HG03457 (cell line): ENCODE results near the gene KCNK1.
"Not testable (repeated sequence)": the region's sequence is repeated elsewhere in the genome, so short reads cannot be mapped to it uniquely, and the experiment has no call there.

ENCODE experiments used
- ATAC-seq: cut with Tn5 transposase; IDR thresholded peaks from one replicate; pipeline ENCODE4 v1.9.1; 2021; ENCODE audit warnings: moderate number of reproducible peaks; ENCODE audit not compliant: unreplicated experiment

KCNK1 gene

DNA sequence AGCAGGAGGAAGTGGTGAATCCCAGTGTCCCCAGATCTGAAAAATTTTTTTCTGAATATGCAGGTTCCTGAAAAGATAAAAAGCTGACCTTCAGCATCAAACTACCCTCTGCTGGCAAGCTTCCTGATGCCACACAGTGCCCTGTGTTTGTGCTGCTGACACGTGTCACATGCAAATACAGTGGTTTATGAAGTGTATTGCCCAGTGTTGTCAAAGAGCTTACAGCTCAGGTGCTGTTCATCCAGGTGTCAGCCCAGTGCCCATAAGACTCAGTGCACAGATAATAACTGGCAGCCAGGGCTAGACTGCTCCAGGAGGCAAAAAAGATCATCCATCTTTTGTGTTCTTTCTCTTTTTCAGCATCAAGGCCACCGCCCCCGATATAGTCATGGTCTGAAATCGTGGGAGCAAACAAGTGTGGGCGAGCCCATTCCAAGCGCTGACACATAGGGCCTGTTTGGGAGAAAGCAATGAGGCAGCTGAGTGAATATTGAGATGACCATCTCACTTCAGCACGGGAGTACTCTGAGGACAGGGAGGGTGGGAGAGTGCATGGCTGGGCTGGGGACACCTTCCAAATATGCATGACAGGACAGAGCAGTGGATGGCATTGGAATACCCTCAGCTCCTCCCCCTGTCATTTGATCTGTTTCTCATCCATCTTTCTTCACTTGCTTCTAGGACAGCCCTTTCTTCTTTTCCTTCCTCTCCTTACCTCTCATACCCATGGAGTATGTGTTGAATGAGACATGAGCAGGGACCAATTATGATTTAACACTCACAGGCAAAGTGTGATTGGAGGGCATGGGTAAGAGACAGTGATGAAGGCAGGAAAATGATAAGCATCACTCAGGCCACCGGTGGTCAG, 6.4 kb upstream of the KCNK1 start:
- ATAC-seq: no peak

GRCh38 chr1:233608988-233609387, 4.9 kb upstream of the KCNK1 start:
- no peak for ATAC-seq

DNA sequence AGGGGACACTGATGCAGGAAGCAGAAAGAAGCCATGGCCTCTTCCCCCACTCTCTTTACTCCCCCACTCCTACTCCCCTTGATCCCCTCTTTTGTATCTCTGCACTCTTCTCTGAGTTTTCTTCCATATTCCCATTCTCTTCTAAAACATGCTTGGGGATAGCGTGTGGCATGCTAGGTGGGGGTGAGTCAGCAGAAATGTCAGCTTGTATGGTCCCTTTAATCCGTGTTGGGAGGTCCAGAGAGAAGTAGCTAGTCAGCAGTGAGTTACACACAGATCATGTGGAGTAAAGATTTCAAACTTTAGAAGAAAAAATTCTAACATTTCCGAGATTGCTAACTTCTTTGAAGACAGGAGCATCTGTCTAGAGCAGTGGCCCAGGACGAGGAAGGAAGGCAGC, 4.0 kb upstream of the KCNK1 start:
- ATAC-seq: no peak

DNA sequence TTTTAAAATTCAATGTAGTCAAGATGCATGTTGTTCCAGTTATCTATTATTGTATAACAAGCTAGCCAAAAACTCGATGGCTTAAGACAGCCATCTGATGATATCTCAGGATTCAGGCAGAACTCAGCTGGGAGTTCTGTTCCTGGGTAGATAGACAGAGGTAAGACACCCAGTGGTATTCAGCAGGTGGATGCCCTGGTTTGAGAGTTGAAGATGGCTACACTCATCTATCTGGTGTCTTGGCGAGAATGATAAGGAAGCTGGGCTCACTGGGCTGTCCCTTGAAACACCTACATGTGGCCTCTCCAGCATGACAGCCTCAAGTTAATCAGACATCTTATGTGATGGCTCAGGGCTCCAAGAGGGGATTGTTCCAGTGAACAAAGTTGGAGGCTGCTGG, 3.3 kb upstream of the KCNK1 start:
- no peak for ATAC-seq

DNA sequence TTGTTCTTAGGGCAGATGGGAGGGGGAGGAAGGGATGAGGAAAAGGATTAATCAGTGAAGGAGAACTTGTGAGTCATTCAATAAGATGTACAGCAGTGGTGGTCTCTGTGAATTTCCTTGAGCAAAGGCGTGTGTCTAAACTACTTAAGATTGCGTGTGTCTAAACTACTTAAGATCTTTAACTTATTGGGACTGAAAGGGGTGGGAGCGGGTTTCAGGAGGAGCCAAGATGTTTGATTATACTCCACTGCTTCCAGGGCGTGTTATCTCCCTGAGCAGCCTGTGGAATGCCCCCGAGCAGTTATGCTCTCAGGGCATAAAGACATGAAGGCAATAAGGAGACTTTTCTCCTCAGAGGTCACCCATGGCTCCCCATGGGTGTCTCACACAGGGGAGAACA, 2.5 kb upstream of the KCNK1 start:
- not testable (repeated sequence) for ATAC-seq

- no peak for ATAC-seq
Observed at GRCh38 chr1:233614173-233614742, 352 bp downstream of the KCNK1 start.

- no peak for ATAC-seq
Observed at GRCh38 chr1:233614743-233615521, 1.0 kb downstream of the KCNK1 start.

- ATAC-seq: no peak
Observed at GRCh38 chr1:233615571-233615970, 1.7 kb downstream of the KCNK1 start.

DNA sequence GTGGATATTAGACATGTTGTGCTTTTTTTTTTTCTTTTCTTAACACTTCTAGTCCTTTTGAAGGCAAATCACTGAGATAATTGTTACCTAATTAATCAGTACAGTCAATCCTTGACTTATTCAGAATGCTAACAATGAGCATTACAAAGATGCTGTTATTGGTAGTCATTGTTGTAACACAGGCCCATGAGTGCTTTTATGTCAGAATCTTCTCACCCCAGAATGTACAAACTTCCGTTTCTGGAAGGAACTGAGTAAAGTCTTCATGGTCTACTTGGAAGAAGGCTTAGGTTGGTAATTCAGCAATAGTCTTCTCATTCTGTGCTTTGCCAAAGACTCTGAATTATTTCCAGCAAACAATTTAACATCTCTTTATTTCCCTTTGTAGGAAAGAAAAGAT, 3.1 kb downstream of the KCNK1 start:
- ATAC-seq: no peak

DNA sequence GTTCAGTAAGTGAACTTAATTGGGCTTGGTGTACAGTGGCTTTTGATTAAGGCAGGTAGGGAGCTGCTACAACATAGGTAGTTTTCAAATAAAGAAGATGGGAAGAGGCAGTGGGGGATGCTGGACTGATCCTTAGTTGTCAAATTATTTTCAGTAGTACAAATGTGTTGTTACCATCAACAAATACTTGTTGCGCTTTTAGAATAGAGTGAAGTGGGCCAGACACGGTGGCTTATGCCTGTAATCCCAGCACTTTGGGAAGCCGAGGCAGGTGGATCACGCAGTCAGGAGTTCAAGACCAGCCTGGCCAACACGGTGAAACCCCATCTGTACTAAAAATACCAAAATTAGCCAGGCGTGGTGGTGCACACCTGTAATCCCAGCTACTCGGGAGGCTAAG, 5.5 kb downstream of the KCNK1 start:
- not testable (repeated sequence) for ATAC-seq

GRCh38 chr1:233620065-233620464, 6.2 kb downstream of the KCNK1 start:
- no peak for ATAC-seq

DNA sequence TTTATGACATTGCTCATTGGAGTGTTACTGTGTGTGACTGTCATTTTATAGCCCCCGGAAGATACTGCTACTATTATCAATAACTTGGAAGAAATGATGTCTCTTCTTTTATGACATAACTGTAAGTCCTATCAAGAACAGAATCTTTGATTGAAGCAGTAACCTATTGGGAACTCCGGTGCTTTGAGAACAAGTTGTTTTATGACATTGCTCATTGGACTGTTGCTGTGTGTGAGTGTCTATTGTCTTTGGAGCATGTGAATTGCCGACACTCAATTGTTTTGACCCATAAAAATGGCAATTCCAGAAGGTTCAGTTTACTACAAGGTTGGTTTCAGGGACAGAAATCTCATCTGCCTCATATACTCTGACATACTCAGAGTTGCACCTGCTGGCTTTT, 8.0 kb downstream of the KCNK1 start:
- no peak for ATAC-seq

DNA sequence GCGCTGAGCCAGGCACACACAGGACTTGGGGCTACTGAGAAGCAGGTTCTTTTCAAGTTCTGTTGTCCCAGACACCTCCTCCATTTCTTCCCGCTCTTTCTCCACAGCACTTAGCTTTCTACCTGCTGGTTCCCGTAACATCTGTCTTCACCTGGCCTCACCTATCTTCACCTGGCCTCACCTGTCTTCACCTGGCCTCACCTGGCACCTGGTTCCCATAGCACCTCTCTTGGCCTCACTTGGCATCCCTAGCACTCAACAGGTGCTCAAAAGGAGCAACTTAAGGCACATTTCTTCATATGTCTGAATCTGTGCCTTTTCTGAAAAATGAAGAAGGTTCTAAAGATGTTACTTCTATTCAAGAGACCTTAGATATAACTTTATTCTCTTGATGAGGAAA, 10.4 kb downstream of the KCNK1 start:
- no peak for ATAC-seq

- no peak for ATAC-seq
Observed at GRCh38 chr1:233625087-233625486, 11.2 kb downstream of the KCNK1 start.

- ATAC-seq: no peak
Observed at GRCh38 chr1:233625510-233625981, 11.6 kb downstream of the KCNK1 start.

GRCh38 chr1:233627376-233627775, 13.5 kb downstream of the KCNK1 start:
- ATAC-seq: no peak

DNA sequence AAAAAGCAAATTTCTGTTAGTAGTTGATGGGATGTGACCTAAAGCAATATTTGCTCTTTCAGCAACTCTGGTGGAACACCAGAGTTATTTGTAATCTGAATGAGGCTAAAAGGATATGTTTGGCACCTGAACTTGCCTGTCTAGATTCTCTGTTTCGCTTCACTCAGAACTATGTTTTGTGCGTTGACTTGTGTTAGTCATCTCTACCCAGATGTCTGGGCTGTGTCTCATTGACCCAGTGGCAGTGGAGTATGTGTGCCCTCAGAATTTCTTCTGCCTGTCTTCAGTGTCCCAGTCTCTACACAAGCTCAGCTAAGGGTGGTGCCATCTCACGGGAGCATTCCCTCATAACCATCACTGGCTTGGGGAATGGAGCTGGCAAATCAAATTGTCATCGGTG, 13.9 kb downstream of the KCNK1 start:
- no peak for ATAC-seq

GRCh38 chr1:233629305-233629935, 15.5 kb downstream of the KCNK1 start:
- no peak for ATAC-seq

DNA sequence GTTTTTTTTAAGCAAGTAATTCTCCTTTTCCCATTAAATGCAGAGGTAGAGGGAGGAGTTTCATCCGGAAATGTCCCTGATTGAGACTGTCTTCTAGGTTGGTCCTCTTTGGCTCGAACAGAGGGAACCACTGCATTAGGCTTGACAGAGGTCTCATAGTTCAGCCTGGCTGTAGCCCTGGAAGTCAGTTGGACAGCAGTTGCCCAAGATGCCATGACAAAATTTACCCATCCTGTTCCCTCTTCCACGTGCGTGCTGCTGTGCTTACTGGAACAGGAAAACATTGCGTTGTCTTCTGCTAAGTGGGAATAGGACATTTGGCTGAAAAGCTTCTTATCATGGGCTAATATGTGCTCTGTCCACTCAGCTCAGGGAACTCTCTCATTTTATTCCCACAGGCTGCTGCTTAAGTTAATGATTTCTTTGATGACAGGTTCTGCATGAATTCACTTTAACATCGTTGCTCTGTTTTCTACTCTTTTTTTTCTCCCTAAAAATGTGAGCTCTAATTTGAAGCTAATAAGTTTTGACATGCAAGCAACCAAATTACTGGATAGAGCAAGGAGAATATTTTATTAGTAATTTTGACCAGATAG, 18.0 kb downstream of the KCNK1 start:
- no peak for ATAC-seq

GRCh38 chr1:233632436-233632835, 18.5 kb downstream of the KCNK1 start:
- ATAC-seq: no peak
